Neural crest cell (in vitro differentiated cells): ENCODE data around the gene DISP1. TPM values are rescaled to one million over a fixed set of nuclear protein-coding genes. Genes with fewer than 3 reads are reported as not detected.

Source experiments
- DNase-seq: peaks from one replicate; pipeline ENCODE4 v3.0.0; 2021; ENCODE audit warnings: low read depth, mixed read lengths, low spot score
- H3K27ac Mint-ChIP-seq: one replicate; pipeline ENCODE4 v1.8.0; 2021; ENCODE audit warnings: mild to moderate bottlenecking, mixed read lengths; ENCODE audit not compliant: unreplicated experiment
- H3K27me3 Mint-ChIP-seq: 2 replicates; pipeline ENCODE4 v1.8.0; 2021; ENCODE audit warnings: low read depth, mild to moderate bottlenecking, mixed read lengths
- H3K36me3 Mint-ChIP-seq: 2 replicates; pipeline ENCODE4 v1.8.0; 2021; ENCODE audit warnings: low read depth, mild to moderate bottlenecking, mixed read lengths
- H3K4me1 Mint-ChIP-seq: 2 replicates; pipeline ENCODE4 v1.8.0; 2021; ENCODE audit warnings: mixed read lengths
- H3K4me3 Mint-ChIP-seq: one replicate; pipeline ENCODE4 v1.8.0; 2021; ENCODE audit warnings: mild to moderate bottlenecking, mixed read lengths
- H3K9me3 Mint-ChIP-seq: 2 replicates; pipeline ENCODE4 v1.8.0; 2021; ENCODE audit warnings: mixed read lengths
- total RNA-seq: library from RNA; stranded (reverse); gene quantifications from 2 replicates; pipeline ENCODE4 v1.2.1, GENCODE V29; 2021
- TF ChIP-seq, protein P1 (sequence below): fragments of 200-600 bp; sonication (generic); conservative IDR thresholded peaks from 2 replicates; pipeline ENCODE4 v1.5.0; 2021; ENCODE audit warnings: antibody characterized with exemption, mild to moderate bottlenecking

The DISP1 gene
- total RNA-seq, 1 donor from 2014 or later: 11.8 TPM

DNA sequence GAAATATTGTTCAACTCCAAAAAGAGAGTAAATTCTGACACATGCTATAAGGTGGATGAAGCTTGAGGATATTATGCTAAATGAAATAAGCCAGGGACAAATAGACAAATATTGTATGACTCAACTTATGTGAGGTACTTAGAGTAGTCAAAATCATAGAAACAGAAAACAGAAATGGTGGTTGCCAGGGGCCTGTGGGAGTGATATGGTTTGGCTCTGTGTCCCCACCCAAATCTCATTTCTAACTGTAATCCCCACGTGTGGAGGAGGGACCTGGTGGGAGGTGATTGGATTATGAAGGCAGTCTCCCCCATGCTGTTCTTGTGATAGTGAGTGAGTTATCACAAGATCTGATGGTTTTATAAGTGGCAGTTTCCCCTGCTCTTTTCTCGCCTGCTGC, 24.7 kb upstream of the DISP1 start:
- Mint-ChIP-seq H3K4me1 (peaks cover 1% of the 10 kb centered on the region), H3K36me3 (no peaks in the 10 kb centered on the region), H3K4me3 (no peak overlapping the region), H3K9me3 (no peaks in the 10 kb centered on the region), H3K27me3 (no peaks in the 10 kb centered on the region), H3K27ac (no peak overlapping the region)
- TF ChIP-seq, protein P1, sequence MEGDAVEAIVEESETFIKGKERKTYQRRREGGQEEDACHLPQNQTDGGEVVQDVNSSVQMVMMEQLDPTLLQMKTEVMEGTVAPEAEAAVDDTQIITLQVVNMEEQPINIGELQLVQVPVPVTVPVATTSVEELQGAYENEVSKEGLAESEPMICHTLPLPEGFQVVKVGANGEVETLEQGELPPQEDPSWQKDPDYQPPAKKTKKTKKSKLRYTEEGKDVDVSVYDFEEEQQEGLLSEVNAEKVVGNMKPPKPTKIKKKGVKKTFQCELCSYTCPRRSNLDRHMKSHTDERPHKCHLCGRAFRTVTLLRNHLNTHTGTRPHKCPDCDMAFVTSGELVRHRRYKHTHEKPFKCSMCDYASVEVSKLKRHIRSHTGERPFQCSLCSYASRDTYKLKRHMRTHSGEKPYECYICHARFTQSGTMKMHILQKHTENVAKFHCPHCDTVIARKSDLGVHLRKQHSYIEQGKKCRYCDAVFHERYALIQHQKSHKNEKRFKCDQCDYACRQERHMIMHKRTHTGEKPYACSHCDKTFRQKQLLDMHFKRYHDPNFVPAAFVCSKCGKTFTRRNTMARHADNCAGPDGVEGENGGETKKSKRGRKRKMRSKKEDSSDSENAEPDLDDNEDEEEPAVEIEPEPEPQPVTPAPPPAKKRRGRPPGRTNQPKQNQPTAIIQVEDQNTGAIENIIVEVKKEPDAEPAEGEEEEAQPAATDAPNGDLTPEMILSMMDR: no peak
- DNase-seq: no peak

DNA sequence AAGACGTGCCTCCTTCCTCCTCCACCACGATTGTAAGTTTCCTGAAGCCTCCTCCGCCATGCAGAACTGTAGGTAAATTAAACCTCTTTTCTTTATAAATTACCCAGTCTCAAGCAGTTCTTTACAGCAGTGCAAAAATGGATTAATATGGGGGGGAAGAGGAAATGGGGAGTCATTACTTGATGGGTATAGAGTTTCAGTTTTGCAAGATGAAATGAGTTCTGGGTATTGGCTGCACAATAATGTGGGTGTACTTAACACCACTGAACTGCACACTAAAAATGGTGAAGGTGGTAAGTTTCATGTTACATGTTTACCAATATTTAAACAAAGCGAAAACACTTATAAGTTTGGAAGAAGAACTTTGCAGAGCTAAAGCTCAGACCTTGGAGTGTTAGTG, 24.3 kb upstream of the DISP1 start:
- TF ChIP-seq, protein P1: no peak
- Mint-ChIP-seq H3K27ac (no peak overlapping the region), H3K36me3 (no peaks in the 10 kb centered on the region), H3K4me3 (no peak overlapping the region), H3K9me3 (no peaks in the 10 kb centered on the region), H3K27me3 (no peaks in the 10 kb centered on the region), H3K4me1 (no peaks in the 10 kb centered on the region)
- no peak for DNase-seq

- Mint-ChIP-seq H3K4me1 (no peaks in the 10 kb centered on the region), H3K27me3 (no peaks in the 10 kb centered on the region), H3K4me3 (no peak overlapping the region), H3K36me3 (no peaks in the 10 kb centered on the region), H3K9me3 (no peaks in the 10 kb centered on the region), H3K27ac (no peak overlapping the region)
- TF ChIP-seq, protein P1: no peak
- no peak for DNase-seq
Observed at GRCh38 chr1:222791006-222791710, 23.7 kb upstream of the DISP1 start.

GRCh38 chr1:222792744-222793143, 22.1 kb upstream of the DISP1 start:
- Mint-ChIP-seq H3K4me1 (no peaks in the 10 kb centered on the region), H3K27ac (no peak overlapping the region), H3K9me3 (no peaks in the 10 kb centered on the region), H3K27me3 (no peaks in the 10 kb centered on the region), H3K4me3 (no peak overlapping the region), H3K36me3 (no peaks in the 10 kb centered on the region)
- TF ChIP-seq, protein P1: peak; percentile 80
- no peak for DNase-seq

GRCh38 chr1:222794656-222795474, 20.0 kb upstream of the DISP1 start:
- H3K9me3 Mint-ChIP-seq: no peaks in the 10 kb centered on the region
- no peaks in the 10 kb centered on the region for H3K27me3 Mint-ChIP-seq
- TF ChIP-seq, protein P1: no peak
- H3K27ac Mint-ChIP-seq: no peak overlapping the region
- H3K4me1 Mint-ChIP-seq: peaks cover 6% of the 10 kb centered on the region
- no peaks in the 10 kb centered on the region for H3K36me3 Mint-ChIP-seq
- DNase-seq: no peak
- no peak overlapping the region for H3K4me3 Mint-ChIP-seq
